HG03469 (cell line): ENCODE results near the gene MRTFB.

Experiments
- ATAC-seq: cut with Tn5 transposase; IDR thresholded peaks from one replicate; pipeline ENCODE4 v1.9.1; 2021; ENCODE audit warnings: mild to moderate bottlenecking, moderate library complexity, moderate number of reproducible peaks; ENCODE audit not compliant: unreplicated experiment

The MRTFB gene

DNA sequence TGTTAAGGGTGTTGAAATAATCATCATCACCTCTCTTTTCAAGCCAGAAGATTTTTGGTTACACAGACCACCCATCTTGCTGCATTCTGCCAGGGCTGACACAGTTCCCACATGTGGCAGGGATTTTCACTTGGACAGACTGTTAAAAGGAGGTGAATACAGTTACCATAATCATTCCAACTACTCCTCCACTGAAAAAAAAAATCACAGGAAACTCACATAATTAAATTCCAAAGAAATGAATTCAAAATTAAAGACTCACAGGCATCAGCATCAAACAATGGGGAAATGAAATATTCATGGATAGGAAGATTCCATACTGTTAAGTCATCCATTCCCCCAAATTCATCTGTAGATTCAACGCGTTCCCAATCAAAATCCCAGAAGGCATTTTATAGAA lies 209.4 kb downstream of the MRTFB start:
- no peak for ATAC-seq

DNA sequence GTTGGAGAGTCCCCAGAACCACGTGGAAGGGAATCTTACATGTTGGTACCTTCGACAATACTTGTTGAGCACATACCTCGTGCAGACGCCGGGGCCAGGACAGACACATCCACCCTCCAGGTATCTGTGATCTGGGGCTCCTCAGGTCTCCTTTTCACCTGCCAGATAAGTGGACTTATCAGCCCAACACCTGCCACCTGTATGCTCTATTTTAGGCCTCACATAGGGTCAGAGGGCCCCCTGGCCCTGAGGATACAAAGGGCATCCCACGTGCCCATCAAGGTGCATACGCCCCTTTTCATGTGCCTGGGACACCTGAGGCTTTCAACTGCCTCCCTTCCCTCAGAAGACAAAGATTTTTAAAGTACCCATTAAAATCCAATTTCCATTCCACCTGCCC lies 212.7 kb downstream of the MRTFB start:
- no peak for ATAC-seq

DNA sequence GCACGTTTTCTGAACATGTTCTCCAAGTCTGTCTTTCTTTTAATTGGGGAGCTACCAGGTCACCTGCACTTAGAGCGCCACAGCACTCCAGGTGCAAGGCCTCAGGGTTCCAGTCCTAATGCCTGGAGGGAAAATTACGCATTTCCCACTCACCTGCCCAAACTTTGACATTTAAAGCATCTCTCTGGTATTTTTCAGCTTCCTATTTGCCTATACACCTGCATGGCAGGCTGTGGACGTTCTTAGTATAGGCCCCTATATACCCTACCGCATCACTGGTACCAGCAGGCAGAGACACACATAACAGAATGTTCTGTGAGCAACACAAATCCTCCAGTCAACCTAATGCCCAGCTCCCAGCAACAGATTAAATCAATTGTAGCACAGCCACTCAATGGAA lies 213.3 kb downstream of the MRTFB start:
- no peak for ATAC-seq

DNA sequence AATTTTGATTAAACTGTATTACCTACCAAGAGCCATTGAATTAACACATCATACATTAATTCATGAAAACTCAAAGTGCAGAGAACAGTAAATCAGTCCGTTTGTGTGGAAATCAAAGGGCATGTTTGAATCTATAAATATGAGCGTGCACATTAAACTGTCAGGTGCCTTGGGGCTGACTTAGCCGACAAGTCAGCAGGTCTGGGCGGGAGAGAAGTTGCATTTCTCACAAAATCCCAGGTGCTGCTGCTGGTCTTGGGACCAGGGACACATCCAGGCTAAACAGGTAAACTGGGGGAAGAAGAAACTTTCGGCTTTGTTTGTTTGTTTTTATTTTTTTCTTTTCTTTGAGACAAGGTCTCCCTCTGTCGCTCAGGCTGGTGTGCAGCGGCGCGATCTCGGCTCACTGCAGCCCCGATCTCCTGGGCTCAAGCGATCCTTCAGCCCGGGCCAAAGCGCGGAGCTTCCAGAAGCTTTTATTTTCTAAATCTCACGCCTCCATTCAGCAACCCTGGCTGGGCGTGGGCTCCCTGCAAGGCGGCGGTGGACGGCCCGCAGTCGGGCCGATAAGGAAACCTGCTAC lies 213.9 kb downstream of the MRTFB start:
- ATAC-seq: peak; percentile 8

DNA sequence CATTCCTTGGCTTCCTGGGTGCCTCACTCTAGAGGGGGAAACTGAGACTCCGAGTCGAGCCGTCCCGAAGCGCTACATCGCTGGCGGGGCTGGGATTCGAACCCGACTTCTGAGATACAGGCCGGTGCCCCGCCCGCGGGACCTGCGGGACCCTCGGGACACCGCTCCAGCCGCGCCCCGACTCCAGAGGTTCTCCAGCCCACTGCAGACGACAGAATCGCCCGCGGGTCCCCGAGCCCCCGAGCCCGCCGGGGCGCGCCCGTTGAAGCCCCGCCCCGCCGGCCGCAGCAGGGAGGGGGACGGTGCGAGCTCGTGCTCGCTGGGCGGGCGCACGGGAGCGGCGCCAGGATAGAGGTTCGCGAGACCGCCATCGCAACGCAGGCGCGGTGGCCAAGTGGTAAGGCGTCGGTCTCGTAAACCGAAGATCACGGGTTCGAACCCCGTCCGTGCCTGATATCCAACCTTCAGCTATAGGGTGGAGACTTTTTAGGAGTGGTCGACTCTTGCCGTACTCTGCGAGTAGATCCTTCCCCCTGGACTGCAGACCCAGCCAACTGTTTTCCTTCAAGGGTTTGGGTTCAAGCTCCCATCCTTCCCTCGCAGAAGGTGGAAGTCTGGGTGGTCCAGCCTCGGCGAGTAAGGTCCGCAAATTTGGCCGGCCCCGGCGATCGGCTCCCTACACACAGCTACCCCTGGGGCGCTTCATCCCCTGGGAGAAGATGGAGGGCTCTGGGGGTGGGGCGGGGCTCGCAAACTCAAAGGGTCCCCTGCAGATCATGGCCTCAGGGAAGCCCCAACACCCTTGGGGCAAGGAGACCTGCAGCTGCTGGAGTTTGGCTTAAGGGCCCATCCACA lies 214.6 kb downstream of the MRTFB start:
- peak; percentile 60 for ATAC-seq

- ATAC-seq: no peak
Observed at GRCh38 chr16:14286368-14287230, 215.5 kb downstream of the MRTFB start.

GRCh38 chr16:14289692-14290340 lies 218.7 kb downstream of the MRTFB start:
- no peak for ATAC-seq

- ATAC-seq: no peak
Observed at GRCh38 chr16:14291286-14291685, 220.2 kb downstream of the MRTFB start.

- ATAC-seq: no peak
Observed at GRCh38 chr16:14292051-14292825, 221.1 kb downstream of the MRTFB start.

- no peak for ATAC-seq
Observed at GRCh38 chr16:14296663-14297062, 225.5 kb downstream of the MRTFB start.

DNA sequence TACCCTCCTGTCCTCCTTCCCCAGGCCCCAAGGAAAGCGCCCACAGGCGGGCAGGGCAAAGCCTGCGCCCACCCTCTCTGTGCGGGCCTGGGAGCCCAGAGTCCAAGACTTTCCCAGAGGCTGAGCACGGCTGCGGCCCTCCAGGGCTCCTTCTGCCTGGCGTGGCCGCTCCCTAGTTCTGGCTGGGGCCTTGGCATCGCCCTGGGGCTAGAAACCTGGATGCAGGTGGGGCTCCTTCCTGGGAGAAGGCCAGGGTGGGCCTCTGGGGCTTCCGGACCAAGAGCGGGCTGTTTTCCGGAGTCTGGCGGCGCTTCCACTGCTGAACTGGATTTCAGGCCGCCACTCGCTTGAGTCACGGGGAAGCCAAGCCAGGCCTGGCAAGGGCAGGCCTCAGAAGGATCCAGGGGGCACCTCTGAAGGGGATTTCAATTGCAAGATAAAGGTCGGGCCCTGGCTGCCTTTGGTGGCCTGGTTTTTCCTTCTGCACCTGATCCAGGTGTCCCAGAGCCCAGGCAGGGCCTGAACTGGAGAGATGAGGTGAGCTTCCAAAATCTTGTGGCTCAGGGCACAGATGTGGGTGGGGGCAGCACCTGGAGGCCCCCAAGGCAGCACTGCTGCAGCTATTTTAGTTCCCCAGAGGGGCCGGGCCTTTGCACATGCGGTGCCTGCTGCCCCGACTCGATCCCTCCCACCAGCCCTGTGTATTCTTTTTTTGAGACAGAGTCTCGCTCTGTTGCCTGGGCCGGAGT lies 227.4 kb downstream of the MRTFB start:
- no peak for ATAC-seq

DNA sequence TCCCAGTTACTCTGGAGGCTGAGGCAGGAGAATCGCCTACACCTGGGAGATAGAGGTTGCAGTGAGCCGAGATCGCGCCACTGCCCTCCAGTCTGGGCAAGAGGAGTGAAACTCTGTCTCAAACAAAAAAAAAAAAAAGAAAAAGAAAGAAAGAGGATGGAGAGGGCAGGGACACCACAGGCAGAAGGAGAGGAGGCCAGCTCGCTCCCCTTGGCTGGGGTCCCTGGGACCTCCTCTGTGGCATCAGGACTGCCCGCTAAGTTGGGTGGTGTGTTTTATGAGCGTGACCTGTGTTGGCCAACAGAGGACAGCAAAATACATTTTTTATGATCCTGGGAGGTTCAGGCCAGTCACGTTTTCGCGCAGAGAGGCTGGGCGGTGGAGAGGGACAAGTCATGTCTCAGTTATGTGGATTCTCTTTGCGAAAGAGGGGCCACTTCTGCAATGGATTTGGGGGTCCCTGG lies 229.6 kb downstream of the MRTFB start:
- no peak for ATAC-seq

DNA sequence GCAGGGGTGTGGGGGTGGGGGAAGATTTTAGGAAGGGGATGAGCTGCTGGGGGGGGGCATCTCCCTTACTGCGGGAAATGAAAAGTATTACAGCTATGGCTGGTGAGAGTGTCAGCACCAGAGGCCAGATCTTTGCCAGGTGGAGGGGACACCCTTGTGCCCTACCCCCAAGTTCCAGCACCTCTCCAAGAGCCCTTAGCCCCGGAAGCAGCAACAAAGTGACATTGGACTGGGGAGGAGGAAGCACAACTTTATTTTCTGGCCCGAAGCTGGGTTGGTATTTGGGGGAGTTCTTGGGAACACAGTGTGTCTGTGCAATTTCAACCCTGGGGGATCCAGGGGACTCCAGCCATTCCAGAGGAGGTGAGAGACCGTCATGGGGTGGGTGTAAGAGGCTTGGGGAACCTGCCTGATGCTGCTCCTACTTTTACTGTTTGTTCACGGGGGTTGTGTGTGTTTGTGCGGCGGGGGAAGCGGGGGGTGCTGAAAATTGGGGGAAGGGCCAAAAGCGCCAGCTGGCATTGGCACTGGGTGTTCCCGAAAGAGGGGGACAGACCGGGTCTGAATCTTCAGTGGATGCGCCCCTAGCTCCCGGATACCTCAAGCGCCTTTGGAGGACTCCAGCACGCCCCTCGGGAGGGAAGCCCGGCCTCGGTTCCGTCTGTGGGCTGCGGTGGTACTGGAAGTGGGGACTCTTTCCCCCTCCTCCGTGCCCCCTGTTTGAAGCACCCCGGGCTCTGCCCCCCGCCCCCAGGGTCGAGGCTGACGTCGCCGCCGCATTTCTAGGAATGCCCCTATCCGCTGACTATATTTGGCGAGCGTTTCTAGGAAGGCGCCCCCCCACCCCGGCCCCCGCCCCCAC lies 230.3 kb downstream of the MRTFB start:
- ATAC-seq: no peak

DNA sequence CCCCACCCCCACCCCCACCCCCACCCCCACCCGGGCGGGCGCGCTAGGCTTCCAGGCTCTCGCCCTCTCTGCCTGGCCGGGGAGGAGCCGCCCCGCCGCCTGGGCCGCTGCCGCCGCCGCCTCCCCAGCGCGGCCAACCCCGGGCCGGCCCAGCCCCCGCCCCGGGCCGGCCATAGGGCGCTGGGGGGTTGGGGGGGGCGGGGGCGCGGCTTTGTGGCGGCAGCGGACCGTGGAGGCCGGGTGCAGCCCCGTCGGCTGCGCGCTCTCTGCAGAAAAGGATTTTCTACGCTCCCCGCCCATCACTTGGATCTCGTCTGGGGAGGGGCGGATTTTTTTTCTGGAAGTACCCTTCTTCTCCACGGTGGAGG lies 230.9 kb downstream of the MRTFB start:
- no peak for ATAC-seq

GRCh38 chr16:14302399-14303181 lies 231.5 kb downstream of the MRTFB start:
- ATAC-seq: no peak

GRCh38 chr16:14303182-14303618 lies 232.1 kb downstream of the MRTFB start:
- ATAC-seq: no peak

GRCh38 chr16:14303639-14304394 lies 232.7 kb downstream of the MRTFB start:
- ATAC-seq: no peak
